OCI-LY3 (cell line): ENCODE data around the gene RRH.

Experiments used
- H2AFZ ChIP-seq: fragments of 200-600, 300-600 bp; shearing (Covaris generic); 2 replicates; pipeline ENCODE4 v1.6.0; 2014; ENCODE audit warnings: antibody characterized with exemption, low read depth, low read length
- H3K27ac ChIP-seq: fragments of 200-600, 300-600 bp; sonication (generic); 2 replicates; pipeline ENCODE4 v1.5.1; 2014; ENCODE audit warnings: mild to moderate bottlenecking, low read length, moderate library complexity, mixed read lengths
- H3K27me3 ChIP-seq: fragments of 200-600, 300-600 bp; sonication (generic); 2 replicates; pipeline ENCODE4 v1.6.1; 2014; ENCODE audit warnings: low read depth, low read length, mixed read lengths
- H3K36me3 ChIP-seq: fragments of 200-600, 300-600 bp; sonication (generic); replicated peaks from 2 replicates; pipeline ENCODE3; 2014; ENCODE audit warnings: low read depth, low read length, mixed read lengths
- H3K4me1 ChIP-seq: fragments of 300-600, 200-600 bp; sonication (generic); 2 replicates; pipeline ENCODE4 v1.6.1; 2014; ENCODE audit warnings: low read length, mixed read lengths
- H3K4me2 ChIP-seq: fragments of 200-600, 300-600 bp; sonication (generic); 2 replicates; pipeline ENCODE4 v1.6.1; 2014; ENCODE audit warnings: low read length, mixed read lengths
- H3K4me3 ChIP-seq: fragments of 300-600, 200-600 bp; sonication (generic); 2 replicates; pipeline ENCODE4 v1.5.1; 2014; ENCODE audit warnings: antibody characterized with exemption, mild to moderate bottlenecking, low read length, moderate library complexity
- H3K79me2 ChIP-seq: fragments of 300-600, 200-600 bp; shearing (Covaris generic); 2 replicates; pipeline ENCODE4 v1.6.1; 2014; ENCODE audit warnings: mild to moderate bottlenecking, low read length, mixed read lengths
- H3K9ac ChIP-seq: fragments of 300-600, 200-600 bp; shearing (Covaris generic); 2 replicates; pipeline ENCODE4 v1.6.0; 2014; ENCODE audit warnings: mild to moderate bottlenecking, low read length, moderate library complexity
- H3K9me3 ChIP-seq: fragments of 200-600, 300-600 bp; shearing (Covaris generic); 2 replicates; pipeline ENCODE4 v1.6.1; 2014; ENCODE audit warnings: low read length, mixed read lengths; ENCODE audit not compliant: insufficient read depth
- H4K20me1 ChIP-seq: fragments of 200-600, 300-600 bp; sonication (generic); 2 replicates; pipeline ENCODE4 v1.6.1; 2016; ENCODE audit warnings: low read length, mixed read lengths; ENCODE audit not compliant: insufficient read depth
- CTCF ChIP-seq: fragments of 200-600, 300-600 bp; sonication (generic); IDR thresholded peaks from 2 replicates; pipeline ENCODE4 v1.5.1; 2014; ENCODE audit warnings: antibody characterized with exemption, low read length, low read depth
- EZH2phosphoT487 ChIP-seq: fragments of 200-600 bp; shearing (Covaris generic); IDR thresholded peaks from 2 replicates; pipeline ENCODE4 v1.6.1; 2018; ENCODE audit warnings: antibody characterized with exemption, mixed run types, low read depth

The RRH gene

DNA sequence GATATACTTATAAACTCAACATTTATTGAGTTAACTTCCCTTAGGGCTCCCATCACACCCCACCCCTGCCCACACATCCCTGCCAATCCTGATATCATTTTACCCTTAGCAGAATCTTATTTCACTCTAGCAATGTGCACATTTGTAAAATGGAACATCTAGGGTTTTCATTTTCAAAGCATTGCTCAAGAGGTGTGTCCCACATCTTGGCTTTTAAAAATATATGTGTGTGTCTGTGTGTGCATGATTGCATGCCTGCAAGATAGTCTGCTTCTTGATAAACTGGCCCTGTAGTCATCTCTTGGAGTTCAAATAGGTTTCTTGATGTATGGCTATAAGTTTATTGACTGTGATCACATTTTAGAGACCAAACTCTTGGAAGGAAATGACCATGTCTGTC lies 58.5 kb downstream of the RRH start:
- peaks cover 6% of the 10 kb centered on the region; the same call in 1 of the 2 replicates for H3K4me1 ChIP-seq
- no peak overlapping the region for H3K27ac ChIP-seq
- H3K9me3 ChIP-seq = no peaks in the 10 kb centered on the region
- no peak overlapping the region for H3K9ac ChIP-seq
- H2AFZ ChIP-seq = no peak overlapping the region
- H3K27me3 ChIP-seq = no peaks in the 10 kb centered on the region
- no peaks in the 10 kb centered on the region for H3K36me3 ChIP-seq
- H3K4me3 ChIP-seq = no peak overlapping the region
- no peak overlapping the region for H3K4me2 ChIP-seq
- H4K20me1 ChIP-seq = no peaks in the 10 kb centered on the region
- no peaks in the 10 kb centered on the region for H3K79me2 ChIP-seq
- no peak for TF ChIP-seq CTCF
- no peak for TF ChIP-seq EZH2phosphoT487

DNA sequence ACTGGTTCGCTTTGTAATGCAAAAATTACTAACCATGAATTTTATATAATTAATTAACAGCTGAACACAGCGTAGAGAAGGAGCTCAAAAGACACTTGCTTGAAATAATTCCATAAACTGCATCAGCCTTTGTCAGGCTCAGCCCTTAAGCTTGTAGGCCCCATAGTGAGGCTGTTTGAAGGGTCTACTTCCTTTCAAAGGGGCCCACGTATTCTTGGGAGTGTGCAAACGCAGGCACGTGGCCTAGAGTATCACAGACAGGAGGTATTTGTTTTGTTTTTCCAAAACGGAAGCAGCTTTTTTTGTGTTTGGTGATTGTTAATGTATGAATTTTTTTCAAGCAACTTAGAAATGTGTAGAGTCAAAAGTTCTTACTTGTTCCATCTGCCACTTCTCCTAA lies 59.3 kb downstream of the RRH start:
- TF ChIP-seq CTCF = no peak
- TF ChIP-seq EZH2phosphoT487 = no peak
- H3K36me3 ChIP-seq = no peaks in the 10 kb centered on the region
- H3K4me1 ChIP-seq = peaks cover 6% of the 10 kb centered on the region; the same call in 1 of the 2 replicates
- no peaks in the 10 kb centered on the region for H3K27me3 ChIP-seq
- H3K9ac ChIP-seq = no peak overlapping the region
- no peak overlapping the region for H2AFZ ChIP-seq
- H3K27ac ChIP-seq = no peak overlapping the region
- no peaks in the 10 kb centered on the region for H4K20me1 ChIP-seq
- no peak overlapping the region for H3K4me3 ChIP-seq
- H3K4me2 ChIP-seq = no peak overlapping the region
- no peaks in the 10 kb centered on the region for H3K79me2 ChIP-seq
- no peaks in the 10 kb centered on the region for H3K9me3 ChIP-seq

- Histone ChIP-seq H3K27ac (no peak overlapping the region), H2AFZ (no peak overlapping the region), H3K9ac (no peak overlapping the region), H3K79me2 (no peaks in the 10 kb centered on the region), H3K9me3 (no peaks in the 10 kb centered on the region), H3K4me2 (no peak overlapping the region), H4K20me1 (no peaks in the 10 kb centered on the region), H3K4me1 (peaks cover 6% of the 10 kb centered on the region; the same call in 1 of the 2 replicates), H3K4me3 (no peak overlapping the region), H3K27me3 (no peaks in the 10 kb centered on the region), H3K36me3 (no peaks in the 10 kb centered on the region)
- no peak for TF ChIP-seq CTCF
- TF ChIP-seq EZH2phosphoT487 = no peak
Measured at GRCh38 chr4:109890076-109890475, 62.3 kb downstream of the RRH start.
